Karpas-422 (cell line): ENCODE data around the gene GSTP1. TPM values are rescaled to one million over a fixed set of nuclear protein-coding genes. Genes with fewer than 3 reads are reported as not detected.

Experiments
- DNase-seq: peaks from one replicate; pipeline ENCODE4 v3.0.0-alpha.2; 2015
- H2AFZ ChIP-seq: fragments of 200-600 bp; sonication (generic); 2 replicates; pipeline ENCODE4 v1.6.1; 2014; ENCODE audit warnings: antibody characterized with exemption, low read length, mixed read lengths
- H3K27ac ChIP-seq: fragments of 200-600 bp; sonication (generic); 2 replicates; pipeline ENCODE4 v1.5.1; 2014; ENCODE audit warnings: mild to moderate bottlenecking, low read length, moderate library complexity
- H3K27me3 ChIP-seq: fragments of 200-600 bp; sonication (generic); 2 replicates; pipeline ENCODE4 v1.6.1; 2014; ENCODE audit warnings: low read length, mixed read lengths
- H3K36me3 ChIP-seq: fragments of 200-600 bp; sonication (generic); 2 replicates; pipeline ENCODE4 v1.6.1; 2014; ENCODE audit warnings: low read length, mixed read lengths; ENCODE audit not compliant: insufficient read depth
- H3K4me1 ChIP-seq: fragments of 200-600 bp; sonication (generic); 2 replicates; pipeline ENCODE4 v1.6.1; 2014; ENCODE audit warnings: mild to moderate bottlenecking, low read length, mixed read lengths
- H3K4me2 ChIP-seq: fragments of 200-600 bp; sonication (generic); 2 replicates; pipeline ENCODE4 v1.6.1; 2014; ENCODE audit warnings: low read length, low read depth, mild to moderate bottlenecking; ENCODE audit not compliant: poor library complexity, severe bottlenecking
- H3K4me3 ChIP-seq: fragments of 200-600 bp; sonication (generic); 2 replicates; pipeline ENCODE4 v1.5.1; 2014; ENCODE audit warnings: mild to moderate bottlenecking, antibody characterized with exemption, low read length, mixed read lengths
- H3K79me2 ChIP-seq: fragments of 200-600 bp; sonication (generic); 2 replicates; pipeline ENCODE4 v1.6.1; 2014; ENCODE audit warnings: mild to moderate bottlenecking, low read length, mixed read lengths
- H3K9ac ChIP-seq: fragments of 200-600 bp; sonication (generic); 2 replicates; pipeline ENCODE4 v1.6.0; 2014; ENCODE audit warnings: low read length
- H3K9me2 ChIP-seq: fragments of 200-600 bp; sonication (generic), shearing (Covaris generic); replicated peaks from 2 replicates; pipeline ENCODE4 v1.6.0; 2014; ENCODE audit warnings: mild to moderate bottlenecking, low read length, moderate library complexity; ENCODE audit not compliant: insufficient read depth
- H3K9me3 ChIP-seq: fragments of 300-700, 200-600 bp; sonication (generic); 2 replicates; pipeline ENCODE4 v1.6.1; 2014; ENCODE audit warnings: low read length, mixed read lengths
- H4K20me1 ChIP-seq: fragments of 200-600 bp; sonication (generic); 2 replicates; pipeline ENCODE4 v1.6.1; 2014; ENCODE audit warnings: mild to moderate bottlenecking, antibody characterized with exemption, low read length, low read depth; ENCODE audit not compliant: insufficient read depth
- small RNA-seq: library from RNA; depleted of rRNA; stranded (forward); fragments of <200 nt; gene quantifications from one replicate; pipeline ENCODE3, GENCODE V24; 2014
- total RNA-seq: library from RNA; depleted of rRNA; stranded (reverse); fragments of >200 nt; shearing (Covaris generic); gene quantifications from 2 replicates; pipeline ENCODE4 v1.2.3, GENCODE V29; 2014; ENCODE audit warnings: low replicate concordance; rRNA removed

The GSTP1 gene
- total RNA-seq, 1 experiment from 2014 or later: 1,085 TPM

- Histone ChIP-seq H3K36me3 (no peaks in the 10 kb centered on the region), H3K27me3 (no peaks in the 10 kb centered on the region), H3K4me3 (no peak overlapping the region), H3K4me1 (peaks cover 18% of the 10 kb centered on the region), H2AFZ (no peak overlapping the region), H3K9me2 (no peaks in the 10 kb centered on the region), H3K27ac (no peak overlapping the region), H4K20me1 (no peaks in the 10 kb centered on the region), H3K4me2 (no peak overlapping the region), H3K79me2 (no peaks in the 10 kb centered on the region), H3K9me3 (no peaks in the 10 kb centered on the region), H3K9ac (no peak overlapping the region)
- DNase-seq: no peak
These were observed 50.2 kb downstream of the GSTP1 start for GRCh38 chr11:67633758-67634365.

GRCh38 chr11:67634366-67635230, 51.0 kb downstream of the GSTP1 start:
- no peak overlapping the region for H2AFZ ChIP-seq
- no peak for DNase-seq
- H3K79me2 ChIP-seq: no peaks in the 10 kb centered on the region
- H3K27ac ChIP-seq: no peak overlapping the region
- peaks cover 11% of the 10 kb centered on the region for H3K4me1 ChIP-seq
- H3K27me3 ChIP-seq: no peaks in the 10 kb centered on the region
- no peaks in the 10 kb centered on the region for H3K9me3 ChIP-seq
- H3K4me3 ChIP-seq: no peak overlapping the region
- no peaks in the 10 kb centered on the region for H3K9me2 ChIP-seq
- H3K9ac ChIP-seq: no peak overlapping the region
- H4K20me1 ChIP-seq: no peaks in the 10 kb centered on the region
- H3K36me3 ChIP-seq: no peaks in the 10 kb centered on the region
- H3K4me2 ChIP-seq: no peak overlapping the region

- H3K27me3 ChIP-seq: no peaks in the 10 kb centered on the region
- no peak overlapping the region for H3K4me2 ChIP-seq
- no peaks in the 10 kb centered on the region for H3K79me2 ChIP-seq
- H3K4me1 ChIP-seq: peaks cover 9% of the 10 kb centered on the region
- no peak overlapping the region for H3K27ac ChIP-seq
- no peaks in the 10 kb centered on the region for H4K20me1 ChIP-seq
- H2AFZ ChIP-seq: no peak overlapping the region
- no peak for DNase-seq
- no peak overlapping the region for H3K4me3 ChIP-seq
- H3K36me3 ChIP-seq: no peaks in the 10 kb centered on the region
- H3K9me2 ChIP-seq: no peaks in the 10 kb centered on the region
- H3K9me3 ChIP-seq: no peaks in the 10 kb centered on the region
- H3K9ac ChIP-seq: no peak overlapping the region
These were observed 51.6 kb downstream of the GSTP1 start for GRCh38 chr11:67635231-67635521.

Small RNA genes lying within 50 kb of the gene (small RNA-seq; reads per million reads assigned to genes)
- gene AP003385.3: not detected

Other genes starting within 250 kb of the GSTP1 start
- 362 and 684 TPM in 2 replicates for gene POLD4, start 230.3 kb upstream of the GSTP1 start, total RNA-seq
- 6.4 and 13.9 TPM in 2 replicates for gene CLCF1, start 210.2 kb upstream of the GSTP1 start, total RNA-seq
- gene RAD9A, start 191.8 kb upstream of the GSTP1 start, total RNA-seq: 14.8 and 19.2 TPM in 2 replicates
- gene PPP1CA, start 182.0 kb upstream of the GSTP1 start, total RNA-seq: 218 and 332 TPM in 2 replicates
- gene TBC1D10C, start 179.7 kb upstream of the GSTP1 start, total RNA-seq: 52.4 and 122 TPM in 2 replicates
- gene CARNS1, start 168.1 kb upstream of the GSTP1 start, total RNA-seq: 0.18 TPM in 1 of 2 replicates, not detected in the other
- 48.9 and 83.6 TPM in 2 replicates for gene RPS6KB2, start 155.3 kb upstream of the GSTP1 start, total RNA-seq
- gene PTPRCAP, start 146.1 kb upstream of the GSTP1 start, total RNA-seq: 161 and 348 TPM in 2 replicates
- gene CORO1B, start 140.3 kb upstream of the GSTP1 start, total RNA-seq: 15.5 and 40.6 TPM in 2 replicates
- not detected in 2 replicates for gene GPR152, start 131.1 kb upstream of the GSTP1 start, total RNA-seq
- gene CABP4, start 128.5 kb upstream of the GSTP1 start, total RNA-seq: 0.29 TPM in 1 of 2 replicates, not detected in the other
- 69.7 and 99.7 TPM in 2 replicates for gene TMEM134, start 114.6 kb upstream of the GSTP1 start, total RNA-seq
- 51.8 and 119 TPM in 2 replicates for gene AIP, start 100.8 kb upstream of the GSTP1 start, total RNA-seq
- gene PITPNM1, start 78.4 kb upstream of the GSTP1 start, total RNA-seq: 79.6 and 149 TPM in 2 replicates
- gene CDK2AP2, start 75.7 kb upstream of the GSTP1 start, total RNA-seq: 91.5 and 106 TPM in 2 replicates
- not detected in 2 replicates for gene CABP2, start 60.4 kb upstream of the GSTP1 start, total RNA-seq
- gene NDUFV1, start 23.1 kb downstream of the GSTP1 start, total RNA-seq: 145 and 304 TPM in 2 replicates
- 10.4 and 35.4 TPM in 2 replicates for gene NUDT8, start 46.1 kb downstream of the GSTP1 start, total RNA-seq
- gene TBX10, start 56.0 kb downstream of the GSTP1 start, total RNA-seq: not detected in 2 replicates
- 0.89 and 2.2 TPM in 2 replicates for gene ACY3, start 66.9 kb downstream of the GSTP1 start, total RNA-seq
- gene ALDH3B2, start 90.8 kb downstream of the GSTP1 start, total RNA-seq: 1.6 and 1.8 TPM in 2 replicates